HepG2 (cell line): ENCODE results near the gene NTN5. TPM values are rescaled to one million over a fixed set of nuclear protein-coding genes. Genes with fewer than 3 reads are reported as not detected.

Source experiments
- KIAA2018 ChIP-seq: sonication (generic); formaldehyde crosslinking; IDR thresholded peaks from 2 replicates; pipeline ENCODE4 v1.5.0; 2020; ENCODE audit warnings: mild to moderate bottlenecking, missing genetic modification reagents, borderline replicate concordance
- ZBTB43 ChIP-seq: sonication (generic); formaldehyde crosslinking; conservative IDR thresholded peaks from 2 replicates; pipeline ENCODE4 v1.4.0; 2020; ENCODE audit warnings: missing genetic modification reagents
- ZNF414 ChIP-seq: sonication (generic); formaldehyde crosslinking; IDR thresholded peaks from 2 replicates; pipeline ENCODE4 v1.5.0; 2020; ENCODE audit warnings: missing genetic modification reagents
- ZNF563 ChIP-seq: sonication (generic); formaldehyde crosslinking; IDR thresholded peaks from 2 replicates; pipeline ENCODE4 v1.8.0; 2022; ENCODE audit warnings: mild to moderate bottlenecking, moderate library complexity, missing genetic modification reagents
- ZNF629 ChIP-seq: sonication (generic); formaldehyde crosslinking; conservative IDR thresholded peaks from 2 replicates; pipeline ENCODE4 v1.5.0; 2020; ENCODE audit warnings: missing genetic modification reagents
- polyA plus RNA-seq, 8 experiments: library from polyadenylated mRNA; depleted of rRNA in 3 of 8; stranded (reverse) in 7 of 8; unstranded in 1 of 8; fragments of >200 nt; fragmentation: Illumina TruSeq in 4 of 8; extraction: Trizol in 4 of 8; gene quantifications; 2 replicates each; pipeline versions ENCODE4 v1.2.1 to v1.2.3, GENCODE V29; 2011 to 2016; ENCODE audit warnings: low read depth in 4 of 8, missing spikeins in 1 of 8, mixed read lengths in 1 of 8; ENCODE audit not compliant: insufficient read depth in 1 of 8
- total RNA-seq, 5 experiments: library from RNA; depleted of rRNA; stranded (reverse); fragments of >200 nt; fragmentation: Illumina TruSeq; extraction: Trizol; gene quantifications; 2 replicates each; pipeline ENCODE4 v1.2.3, GENCODE V29; 2016; ENCODE audit warnings: low read depth in 1 of 5

Gene NTN5
- total and polyA plus RNA-seq, 2 of the 13 experiments (the other 11 are each of a cell fraction or from before 2014, with no cell fraction given): 0.05 TPM; not detected in 1

GRCh38 chr19:48635966-48636858 is 36.6 kb downstream of the NTN5 start (continued):
- TF ChIP-seq ZNF414 (CRISPR knock-in tag) (0 out of 2 replicates have a peak, but pooled peaks have one; percentile 24), ZNF629 (CRISPR knock-in tag) (no peak), ZNF563 (CRISPR knock-in tag) (0 out of 2 replicates have a peak, but pooled peaks have one; percentile 16), KIAA2018 (CRISPR knock-in tag) (no peak), ZBTB43 (CRISPR knock-in tag) (no peak)
